WTC11 (cell line): Measurements from ENCODE around the gene MED15. TPM values are rescaled to one million over a fixed set of nuclear protein-coding genes. Genes with fewer than 3 reads are reported as not detected.
"Not testable (repeated sequence)": the region's sequence is repeated elsewhere in the genome, so short reads cannot be mapped to it uniquely, and the experiment has no call there.

ENCODE experiments used
- ATAC-seq: fragments of 200-7000 bp; cut with Tn5 transposase; 2 replicates; pipeline ENCODE4 v1.10.0; 2021; ENCODE audit warnings: mild to moderate bottlenecking, moderate library complexity
- CTCF ChIA-PET: fragments of 300-600 bp; sonication (Branson Sonifier 250); formaldehyde crosslinking; loops from one replicate; lab custom pipeline; 2021; ENCODE audit warnings: antibody characterized with exemption; lab: Charles Lee
- POLR2A ChIA-PET: fragments of 350-600 bp; sonication (Branson Sonifier 250); formaldehyde crosslinking; loops from one replicate; lab custom pipeline; 2021; ENCODE audit warnings: antibody characterized with exemption; lab: Charles Lee
- DNase-seq: peaks from one replicate; pipeline ENCODE4 v3.0.0; 2021; ENCODE audit warnings: low spot score
- H3K27ac Mint-ChIP-seq: 2 replicates; pipeline ENCODE4 v1.8.0; 2021; ENCODE audit warnings: mixed read lengths
- H3K27me3 Mint-ChIP-seq: 2 replicates; pipeline ENCODE4 v1.8.0; 2021; ENCODE audit warnings: low read depth, mild to moderate bottlenecking, moderate library complexity, mixed read lengths
- H3K36me3 Mint-ChIP-seq: 2 replicates; pipeline ENCODE4 v1.8.0; 2021; ENCODE audit warnings: mixed read lengths
- H3K4me1 Mint-ChIP-seq: 2 replicates; pipeline ENCODE4 v1.8.0; 2022; ENCODE audit warnings: mixed read lengths
- H3K4me3 Mint-ChIP-seq: 2 replicates; pipeline ENCODE4 v1.8.0; 2021; ENCODE audit warnings: mild to moderate bottlenecking, moderate library complexity, mixed read lengths
- H3K9me3 Mint-ChIP-seq: 2 replicates; pipeline ENCODE4 v1.8.0; 2021; ENCODE audit warnings: mixed read lengths
- ATF1 ChIP-seq: sonication (generic); formaldehyde crosslinking; IDR thresholded peaks from 2 replicates; pipeline ENCODE4 v1.8.1; 2023; ENCODE audit warnings: mild to moderate bottlenecking, moderate library complexity, missing genetic modification reagents
- ATF2 ChIP-seq: sonication (generic); formaldehyde crosslinking; IDR thresholded peaks from 2 replicates; pipeline ENCODE4 v1.8.1; 2022; ENCODE audit warnings: low read depth, missing genetic modification reagents, borderline replicate concordance
- CBFB ChIP-seq: sonication (generic); formaldehyde crosslinking; IDR thresholded peaks from 2 replicates; pipeline ENCODE4 v1.8.1; 2022; ENCODE audit warnings: mild to moderate bottlenecking, low read depth, missing genetic modification reagents
- CREB1 ChIP-seq: sonication (generic); formaldehyde crosslinking; IDR thresholded peaks from 2 replicates; pipeline ENCODE4 v1.8.0; 2023; ENCODE audit warnings: mild to moderate bottlenecking, missing genetic modification reagents
- ELF4 ChIP-seq: sonication (generic); formaldehyde crosslinking; IDR thresholded peaks from 2 replicates; pipeline ENCODE4 v1.8.1; 2022; ENCODE audit warnings: low read depth, mild to moderate bottlenecking, moderate library complexity, missing genetic modification reagents
- ETV6 ChIP-seq: sonication (generic); formaldehyde crosslinking; IDR thresholded peaks from 2 replicates; pipeline ENCODE4 v1.8.1; 2022; ENCODE audit warnings: mild to moderate bottlenecking, missing genetic modification reagents
- FOXK1 ChIP-seq: sonication (generic); formaldehyde crosslinking; IDR thresholded peaks from 2 replicates; pipeline ENCODE4 v1.8.0; 2022; ENCODE audit warnings: mild to moderate bottlenecking, moderate library complexity, missing genetic modification reagents
- FOXP1 ChIP-seq: sonication (generic); formaldehyde crosslinking; IDR thresholded peaks from 2 replicates; pipeline ENCODE4 v1.8.0; 2022; ENCODE audit warnings: missing genetic modification reagents, mild to moderate bottlenecking, moderate library complexity, borderline replicate concordance
- FOXP4 ChIP-seq: sonication (generic); formaldehyde crosslinking; IDR thresholded peaks from 2 replicates; pipeline ENCODE4 v1.8.0; 2022; ENCODE audit warnings: mild to moderate bottlenecking, missing genetic modification reagents
- GABPB1 ChIP-seq: sonication (generic); formaldehyde crosslinking; IDR thresholded peaks from 2 replicates; pipeline ENCODE4 v1.8.1; 2023; ENCODE audit warnings: mild to moderate bottlenecking, missing genetic modification reagents
- NFATC4 ChIP-seq: fragments of 250-450 bp; sonication (Bioruptor Pico); IDR thresholded peaks from 2 replicates; pipeline ENCODE4 v1.9.0; 2021; ENCODE audit warnings: mild to moderate bottlenecking
- NR2C2 ChIP-seq: sonication (generic); formaldehyde crosslinking; IDR thresholded peaks from 2 replicates; pipeline ENCODE4 v1.8.0; 2022; ENCODE audit warnings: mild to moderate bottlenecking, missing genetic modification reagents
- PREB ChIP-seq: sonication (generic); formaldehyde crosslinking; IDR thresholded peaks from 2 replicates; pipeline ENCODE4 v1.8.1; 2022; ENCODE audit warnings: mild to moderate bottlenecking, missing genetic modification reagents, moderate library complexity, borderline replicate concordance
- SP1 ChIP-seq: sonication (generic); formaldehyde crosslinking; conservative IDR thresholded peaks from 2 replicates; pipeline ENCODE4 v1.8.1; 2022; ENCODE audit warnings: missing genetic modification reagents
- TEAD1 ChIP-seq: sonication (generic); formaldehyde crosslinking; IDR thresholded peaks from 2 replicates; pipeline ENCODE4 v1.8.0; 2022; ENCODE audit warnings: mild to moderate bottlenecking, missing genetic modification reagents
- ZMAT4 ChIP-seq: fragments of 250-450 bp; sonication (Bioruptor Pico); IDR thresholded peaks from 2 replicates; pipeline ENCODE4 v1.9.0; 2021; ENCODE audit warnings: mild to moderate bottlenecking
- ZNF512 ChIP-seq: sonication (generic); formaldehyde crosslinking; IDR thresholded peaks from 2 replicates; pipeline ENCODE4 v1.8.1; 2022; ENCODE audit warnings: missing genetic modification reagents, borderline replicate concordance
- total RNA-seq: library from RNA; stranded (reverse); gene quantifications from 3 replicates; pipeline ENCODE4 v1.2.3, GENCODE V29; 2021

Gene MED15
- total RNA-seq, 1 experiment from 2014 or later = 67.7 TPM

- TF ChIP-seq PREB (no peak), FOXK1 (no peak)
These were observed 83.3 kb downstream of the MED15 start (continued) for GRCh38 chr22:20590477-20591294.

- no peak for ATAC-seq
- Mint-ChIP-seq H3K9me3 (no peaks in the 10 kb centered on the region), H3K36me3 (no peaks in the 10 kb centered on the region; the same call in 1 of the 2 replicates), H3K4me1 (peaks cover 5% of the 10 kb centered on the region; the same call in 1 of the 2 replicates), H3K27ac (no peak overlapping the region), H3K4me3 (no peak overlapping the region), H3K27me3 (no peaks in the 10 kb centered on the region)
- TF ChIP-seq GABPB1 (CRISPR knock-in tag) (no peak), ELF4 (CRISPR knock-in tag) (no peak), ATF1 (CRISPR knock-in tag) (no peak), NFATC4 (no peak)
- CTCF ChIA-PET = interaction anchor here (1.2 to 2.6 kb wide), 5 partner anchors 15 to 193 kb away, joined by 3 to 18 read pairs (median 8); no protein-coding TSS in a partner anchor
- POLR2A ChIA-PET = no interaction called here
- DNase-seq = no peak
These were observed 83.9 kb downstream of the MED15 start for GRCh38 chr22:20591295-20591645.

- POLR2A ChIA-PET = no interaction called here
- DNase-seq (peak; percentile 74), ATAC-seq (peak; percentile 82)
These were observed 84.4 kb downstream of the MED15 start for GRCh38 chr22:20591660-20592310.

GRCh38 chr22:20594038-20594437, 86.6 kb downstream of the MED15 start:
- H3K27ac Mint-ChIP-seq, H3K4me1 Mint-ChIP-seq, H3K4me3 Mint-ChIP-seq, H3K27me3 Mint-ChIP-seq, ATAC-seq, DNase-seq, H3K36me3 Mint-ChIP-seq, H3K9me3 Mint-ChIP-seq: not testable (repeated sequence)
- POLR2A ChIA-PET = interaction anchor here (0.7 kb wide), 1 partner anchor 8 kb away, joined by 3 read pairs; no protein-coding TSS in a partner anchor
- CTCF ChIA-PET = interaction anchor here (0.6 to 1.2 kb wide), 4 partner anchors 10 to 176 kb away, joined by 3 to 6 read pairs (median 4); no protein-coding TSS in a partner anchor

More at GRCh38 chr22:20591660-20592310, 84.4 kb downstream of the MED15 start:
- CTCF ChIA-PET = interaction anchor here (0.6 to 2.6 kb wide), 9 partner anchors 8 to 294 kb away, joined by 3 to 18 read pairs (median 4); no protein-coding TSS in a partner anchor
- TF ChIP-seq TEAD1 (CRISPR knock-in tag) = no peak
- TF ChIP-seq CREB1 = no peak
- TF ChIP-seq SP1 = 0 out of 2 replicates have a peak, but pooled peaks have one; percentile 44
- TF ChIP-seq ATF2 (CRISPR knock-in tag) = no peak
- 0 out of 2 replicates have a peak, but pooled peaks have one; percentile 62 for TF ChIP-seq FOXP1 (CRISPR knock-in tag)
- no peak for TF ChIP-seq ZMAT4 (CRISPR knock-in tag)
- no peak for TF ChIP-seq ETV6
- TF ChIP-seq FOXP4 (CRISPR knock-in tag) = no peak
- no peak for TF ChIP-seq CBFB
- no peak for TF ChIP-seq NR2C2 (CRISPR knock-in tag)
- TF ChIP-seq ZNF512 (CRISPR knock-in tag) = no peak
- Mint-ChIP-seq H3K36me3 (no peaks in the 10 kb centered on the region; the same call in 1 of the 2 replicates), H3K27ac (no peak overlapping the region), H3K4me3 (no peak overlapping the region), H3K27me3 (no peaks in the 10 kb centered on the region), H3K9me3 (no peaks in the 10 kb centered on the region), H3K4me1 (peaks cover 5% of the 10 kb centered on the region; the same call in 1 of the 2 replicates)

- POLR2A ChIA-PET, H3K27me3 Mint-ChIP-seq, H3K4me1 Mint-ChIP-seq, H3K4me3 Mint-ChIP-seq, DNase-seq, ATAC-seq, H3K9me3 Mint-ChIP-seq, H3K27ac Mint-ChIP-seq, H3K36me3 Mint-ChIP-seq: not testable (repeated sequence)
- CTCF ChIA-PET = interaction anchor here (0.9 to 1.2 kb wide), 3 partner anchors 11 to 176 kb away, joined by 3 to 6 read pairs (median 4); no protein-coding TSS in a partner anchor
These were observed 87.1 kb downstream of the MED15 start for GRCh38 chr22:20594486-20594885.
